MCF 10A (cell line): ENCODE results near the gene SIRPB2. TPM values are rescaled to one million over a fixed set of nuclear protein-coding genes. Genes with fewer than 3 reads are reported as not detected.

ENCODE experiments used
- BruUV-seq: library from RNA; stranded (reverse); fragments of 400-500 nt; replicated peaks from 2 replicates; lab custom pipeline; 2021; lab: Mats Ljungman, UMichigan
- CTCF ChIA-PET: fragments of 300-600 bp; sonication (Branson Sonifier 250); formaldehyde crosslinking; extraction: SDS; loops from one replicate; lab custom pipeline; 2021; ENCODE audit warnings: antibody characterized with exemption, inconsistent platforms; lab: Yijun Ruan, JAX
- POLR2A ChIA-PET: fragments of 300-600, 350-650 bp; sonication (Branson Sonifier 250); formaldehyde crosslinking; extraction: SDS; loops from one replicate; lab custom pipeline; 2020; ENCODE audit warnings: antibody characterized with exemption, inconsistent platforms; lab: Yijun Ruan, JAX
- DNase-seq: peaks from one replicate; pipeline ENCODE4 v3.0.0-alpha.2; 2018; ENCODE audit not compliant: unreplicated experiment
- H3K27ac Mint-ChIP-seq: one replicate; pipeline ENCODE4 v1.8.0; 2022; ENCODE audit warnings: mild to moderate bottlenecking, low read depth, mixed read lengths; ENCODE audit not compliant: unreplicated experiment
- H3K27me3 Mint-ChIP-seq: one replicate; pipeline ENCODE4 v1.8.0; 2022; ENCODE audit warnings: mixed read lengths; ENCODE audit not compliant: insufficient read depth, unreplicated experiment
- H3K36me3 Mint-ChIP-seq: one replicate; pipeline ENCODE4 v1.8.0; 2022; ENCODE audit warnings: mild to moderate bottlenecking, moderate library complexity, mixed read lengths; ENCODE audit not compliant: insufficient read depth, unreplicated experiment
- H3K4me1 Mint-ChIP-seq: one replicate; pipeline ENCODE4 v1.8.0; 2022; ENCODE audit warnings: mixed read lengths; ENCODE audit not compliant: insufficient read depth, unreplicated experiment
- H3K4me3 Mint-ChIP-seq: one replicate; pipeline ENCODE4 v1.8.0; 2022; ENCODE audit warnings: mild to moderate bottlenecking, moderate library complexity, mixed read lengths; ENCODE audit not compliant: unreplicated experiment
- H3K9me3 Mint-ChIP-seq: one replicate; pipeline ENCODE4 v1.8.0; 2022; ENCODE audit warnings: mixed read lengths; ENCODE audit not compliant: unreplicated experiment
- CTCF ChIP-seq: fragments of 200-600 bp; IDR thresholded peaks from one replicate; pipeline ENCODE4 v1.8.0; 2022; ENCODE audit warnings: antibody characterized with exemption, mild to moderate bottlenecking; ENCODE audit not compliant: unreplicated experiment
- intact Hi-C: fragments of 100-400 bp; cut with micrococcal nuclease; formaldehyde crosslinking; loops from 2 replicates; pipeline ENCODE4 v1.14.1; 2022
- total RNA-seq: library from RNA; stranded (reverse); gene quantifications from 2 replicates; pipeline ENCODE4 v1.2.3, GENCODE V29; 2022

Gene SIRPB2
- total RNA-seq, 1 experiment from 2014 or later, result 1.8 TPM

- DNase-seq, result no peak
- CTCF ChIA-PET, result interaction anchor here (0.6 to 1.7 kb wide), 5 partner anchors 23 to 130 kb away, joined by 3 to 8 read pairs (median 4); no protein-coding TSS in a partner anchor
- no peak overlapping the region for H3K4me3 Mint-ChIP-seq
- intact Hi-C loops, result no loop called here
- no peaks in the 10 kb centered on the region for H3K27me3 Mint-ChIP-seq
- no TSS peak for BruUV-seq
- H3K9me3 Mint-ChIP-seq, result no peaks in the 10 kb centered on the region
- H3K27ac Mint-ChIP-seq, result no peak overlapping the region
- H3K4me1 Mint-ChIP-seq, result no peaks in the 10 kb centered on the region
- POLR2A ChIA-PET, result interaction anchor here (0.5 to 1.6 kb wide), 2 partner anchors 61 to 145 kb away, joined by 4 read pairs; no protein-coding TSS in a partner anchor
- TF ChIP-seq CTCF, result no peak
- peaks cover 48% of the 10 kb centered on the region for H3K36me3 Mint-ChIP-seq
Measured at GRCh38 chr20:1443085-1443484, 48.1 kb downstream of the SIRPB2 start.

- Mint-ChIP-seq H3K4me3 (no peak overlapping the region), H3K27ac (no peak overlapping the region), H3K4me1 (no peaks in the 10 kb centered on the region), H3K9me3 (no peaks in the 10 kb centered on the region), H3K36me3 (peaks cover 40% of the 10 kb centered on the region), H3K27me3 (no peaks in the 10 kb centered on the region)
- DNase-seq, result no peak
- no peak for TF ChIP-seq CTCF
- ChIA-PET CTCF (no interaction called here), POLR2A (interaction anchor here (1.6 kb wide), 1 partner anchor 61 kb away, joined by 4 read pairs; no protein-coding TSS in a partner anchor)
- BruUV-seq, result no TSS peak
- intact Hi-C loops, result no loop called here
Measured at GRCh38 chr20:1442304-1442703, 48.9 kb downstream of the SIRPB2 start.

- ChIA-PET POLR2A (interaction anchor here (0.7 to 1.4 kb wide), 2 partner anchors 13 to 63 kb away, joined by 3 to 5 read pairs; no protein-coding TSS in a partner anchor), CTCF (interaction anchor here (0.6 to 5.5 kb wide), 7 partner anchors 10 to 1424 kb away, joined by 3 to 63 read pairs (median 4); no protein-coding TSS in a partner anchor)
- H3K27ac Mint-ChIP-seq, result no peak overlapping the region
- no peaks in the 10 kb centered on the region for H3K27me3 Mint-ChIP-seq
- H3K9me3 Mint-ChIP-seq, result no peaks in the 10 kb centered on the region
- intact Hi-C loops, result no loop called here
- peaks cover 28% of the 10 kb centered on the region for H3K36me3 Mint-ChIP-seq
- DNase-seq, result no peak
- TSS peak; percentile 5 for BruUV-seq
- no peak overlapping the region for H3K4me3 Mint-ChIP-seq
- H3K4me1 Mint-ChIP-seq, result no peaks in the 10 kb centered on the region
- no peak for TF ChIP-seq CTCF
Measured at GRCh38 chr20:1441133-1441532, 50.1 kb downstream of the SIRPB2 start.

- H3K4me3 Mint-ChIP-seq, result no peak overlapping the region
- H3K4me1 Mint-ChIP-seq, result peaks cover 2% of the 10 kb centered on the region
- H3K27ac Mint-ChIP-seq, result no peak overlapping the region
- H3K9me3 Mint-ChIP-seq, result no peaks in the 10 kb centered on the region
- BruUV-seq, result no TSS peak
- ChIA-PET CTCF (interaction anchor here (0.5 to 5.5 kb wide), 9 partner anchors 10 to 128 kb away, joined by 3 to 63 read pairs (median 5); no protein-coding TSS in a partner anchor), POLR2A (interaction anchor here (1.4 to 2.3 kb wide), 2 partner anchors 14 to 63 kb away, joined by 5 to 7 read pairs; no protein-coding TSS in a partner anchor)
- peak; percentile 50 for DNase-seq
- peak; percentile 39 for TF ChIP-seq CTCF
- no peaks in the 10 kb centered on the region for H3K27me3 Mint-ChIP-seq
- H3K36me3 Mint-ChIP-seq, result peaks cover 17% of the 10 kb centered on the region
- intact Hi-C loops, result loop anchor here (1.0 kb wide), 1 partner anchor 63 kb away; no protein-coding TSS in a partner anchor
Measured at GRCh38 chr20:1440024-1440423, 51.2 kb downstream of the SIRPB2 start.
